RWPE1 (cell line): Measurements from ENCODE around the gene GEMIN7.

Experiments used
- CTCF ChIA-PET: fragments of 350-600 bp; sonication (Branson Sonifier 250); formaldehyde crosslinking; extraction: SDS; loops from one replicate; lab custom pipeline; 2021; lab: Yijun Ruan, JAX
- POLR2A ChIA-PET: fragments of 400-600 bp; formaldehyde crosslinking; extraction: SDS; loops from one replicate; lab custom pipeline; 2020; ENCODE audit warnings: antibody characterized with exemption; ENCODE audit not compliant: low non-redundant PET; lab: Yijun Ruan, JAX
- DNase-seq: peaks from one replicate; pipeline ENCODE4 v3.0.0; 2012; ENCODE audit warnings: low spot score
- H3K27ac ChIP-seq: fragments of 450-650 bp; 2 replicates; pipeline ENCODE4 v1.5.1; 2017
- CTCF ChIP-seq: fragments of 450-650 bp; conservative IDR thresholded peaks from 2 replicates; pipeline ENCODE4 v1.5.1; 2017; ENCODE audit warnings: low read depth, mild to moderate bottlenecking

The GEMIN7 gene

GRCh38 chr19:45074744-45075300 is 4.2 kb upstream of the GEMIN7 start:
- TF ChIP-seq CTCF: no peak
- ChIA-PET CTCF (no interaction called here), POLR2A (interaction anchor here (0.5 kb wide), 1 partner anchor 106 kb away, joined by 3 read pairs; no protein-coding TSS in a partner anchor)
- DNase-seq: no peak
- peak overlapping the region; percentile 90 for H3K27ac ChIP-seq

DNA sequence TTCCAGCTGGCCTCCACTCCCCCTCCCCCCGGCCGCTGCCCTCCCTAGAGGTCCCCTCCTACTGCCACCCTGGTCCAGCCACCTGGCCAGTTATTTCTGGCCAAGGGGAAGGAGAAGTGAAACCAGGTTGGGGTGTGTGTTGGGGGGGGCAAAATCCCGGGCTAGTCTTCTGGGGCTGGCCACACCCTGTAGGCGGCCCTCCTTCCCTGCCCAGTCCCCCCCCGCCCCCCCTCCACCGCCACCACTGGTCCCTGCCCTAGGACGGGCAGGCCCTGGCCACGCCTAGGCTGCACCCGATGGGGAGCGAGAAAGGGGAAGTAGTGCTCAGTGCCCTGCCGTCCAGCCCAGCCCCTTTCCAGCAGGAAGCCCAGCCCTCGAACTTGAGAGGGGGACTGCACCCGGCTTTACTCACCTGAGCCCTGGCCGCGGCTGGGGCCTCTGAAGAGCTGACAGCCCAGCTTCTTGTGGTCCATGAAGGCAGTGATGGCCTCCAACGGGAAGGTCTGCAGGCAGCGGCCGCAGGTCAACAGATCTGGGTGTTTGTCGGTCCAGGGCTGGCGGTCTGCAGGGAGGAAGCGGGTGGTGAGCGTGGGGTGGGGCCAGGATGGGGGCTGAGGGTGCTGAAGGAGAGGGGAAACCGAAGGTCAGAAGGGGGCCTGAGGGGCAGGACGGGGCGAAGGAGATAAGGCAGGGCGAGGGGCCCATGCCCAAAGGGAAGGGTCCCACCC is 3.6 kb upstream of the GEMIN7 start:
- peak overlapping the region; percentile 90 for H3K27ac ChIP-seq
- peak; percentile 89 for DNase-seq
- POLR2A ChIA-PET: interaction anchor here (0.5 kb wide), 1 partner anchor 105 kb away, joined by 3 read pairs; no protein-coding TSS in a partner anchor
- CTCF ChIA-PET: interaction anchor here (0.6 kb wide), 1 partner anchor 14 kb away, joined by 4 read pairs; no protein-coding TSS in a partner anchor
- no peak for TF ChIP-seq CTCF

DNA sequence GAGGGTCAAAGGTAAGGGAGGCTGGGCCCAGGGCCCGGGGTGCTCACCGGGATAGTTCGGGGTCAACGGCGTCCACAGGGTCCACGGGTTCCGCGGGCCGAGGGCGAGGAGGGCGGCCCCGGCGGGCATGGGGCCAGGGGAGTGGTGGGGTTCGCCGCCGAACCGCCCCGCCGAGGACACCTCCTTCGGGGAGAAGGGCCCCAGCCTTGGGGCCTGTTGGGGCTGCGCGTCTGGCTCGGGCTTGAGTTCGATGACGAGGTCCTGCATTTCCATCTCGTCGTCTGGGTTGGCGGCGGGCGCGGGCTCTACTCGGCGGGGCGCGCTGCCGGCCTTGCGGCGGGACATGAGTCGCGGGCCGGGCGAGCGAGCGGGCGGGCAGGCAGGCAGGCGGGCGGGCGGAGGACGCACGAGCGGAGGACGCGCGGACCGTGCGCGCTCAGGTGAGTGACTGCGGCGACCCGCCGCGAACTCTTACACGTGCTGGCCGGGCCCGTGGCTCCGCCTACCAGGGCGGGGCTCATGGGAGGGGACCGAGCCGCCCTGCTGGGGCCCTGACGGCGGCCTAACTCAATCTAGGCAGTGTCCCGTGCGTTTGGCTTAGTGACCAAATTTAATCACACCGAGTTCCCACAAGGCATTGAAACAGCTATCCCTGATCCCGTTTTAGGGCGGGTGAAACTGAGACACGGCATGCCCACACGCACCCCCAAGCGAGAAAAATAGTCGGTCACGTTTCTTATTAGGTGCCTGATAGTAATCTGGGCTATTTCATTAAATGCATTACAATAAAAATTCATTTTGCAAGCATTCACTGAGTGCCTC is 2.8 kb upstream of the GEMIN7 start, which contains the start of gene ZNF296:
ZNF296 (minus strand) TSS at position 450 of the 822 bp plus-strand sequence; CDS start at position 345, 105 bp downstream.
- ChIA-PET POLR2A (no interaction called here), CTCF (interaction anchor here (0.6 kb wide), 1 partner anchor 13 kb away, joined by 4 read pairs; no protein-coding TSS in a partner anchor)
- DNase-seq: peak; percentile 84
- peak within 1 kb of the TSS; percentile 90 for H3K27ac ChIP-seq
- no peak for TF ChIP-seq CTCF

GRCh38 chr19:45076851-45077730 is 2.0 kb upstream of the GEMIN7 start:
- H3K27ac ChIP-seq: peak overlapping the region; percentile 90
- no peak for DNase-seq
- TF ChIP-seq CTCF: no peak
- ChIA-PET CTCF (no interaction called here), POLR2A (no interaction called here)

GRCh38 chr19:45078390-45079062 is 534 bp upstream of the GEMIN7 start:
- POLR2A ChIA-PET: no interaction called here
- no peak for DNase-seq
- no peak for TF ChIP-seq CTCF
- peak overlapping the region; percentile 90 for H3K27ac ChIP-seq
- CTCF ChIA-PET: no interaction called here
